ENCODE data around the gene MAPK8IP3.

Gene MAPK8IP3, protein sequence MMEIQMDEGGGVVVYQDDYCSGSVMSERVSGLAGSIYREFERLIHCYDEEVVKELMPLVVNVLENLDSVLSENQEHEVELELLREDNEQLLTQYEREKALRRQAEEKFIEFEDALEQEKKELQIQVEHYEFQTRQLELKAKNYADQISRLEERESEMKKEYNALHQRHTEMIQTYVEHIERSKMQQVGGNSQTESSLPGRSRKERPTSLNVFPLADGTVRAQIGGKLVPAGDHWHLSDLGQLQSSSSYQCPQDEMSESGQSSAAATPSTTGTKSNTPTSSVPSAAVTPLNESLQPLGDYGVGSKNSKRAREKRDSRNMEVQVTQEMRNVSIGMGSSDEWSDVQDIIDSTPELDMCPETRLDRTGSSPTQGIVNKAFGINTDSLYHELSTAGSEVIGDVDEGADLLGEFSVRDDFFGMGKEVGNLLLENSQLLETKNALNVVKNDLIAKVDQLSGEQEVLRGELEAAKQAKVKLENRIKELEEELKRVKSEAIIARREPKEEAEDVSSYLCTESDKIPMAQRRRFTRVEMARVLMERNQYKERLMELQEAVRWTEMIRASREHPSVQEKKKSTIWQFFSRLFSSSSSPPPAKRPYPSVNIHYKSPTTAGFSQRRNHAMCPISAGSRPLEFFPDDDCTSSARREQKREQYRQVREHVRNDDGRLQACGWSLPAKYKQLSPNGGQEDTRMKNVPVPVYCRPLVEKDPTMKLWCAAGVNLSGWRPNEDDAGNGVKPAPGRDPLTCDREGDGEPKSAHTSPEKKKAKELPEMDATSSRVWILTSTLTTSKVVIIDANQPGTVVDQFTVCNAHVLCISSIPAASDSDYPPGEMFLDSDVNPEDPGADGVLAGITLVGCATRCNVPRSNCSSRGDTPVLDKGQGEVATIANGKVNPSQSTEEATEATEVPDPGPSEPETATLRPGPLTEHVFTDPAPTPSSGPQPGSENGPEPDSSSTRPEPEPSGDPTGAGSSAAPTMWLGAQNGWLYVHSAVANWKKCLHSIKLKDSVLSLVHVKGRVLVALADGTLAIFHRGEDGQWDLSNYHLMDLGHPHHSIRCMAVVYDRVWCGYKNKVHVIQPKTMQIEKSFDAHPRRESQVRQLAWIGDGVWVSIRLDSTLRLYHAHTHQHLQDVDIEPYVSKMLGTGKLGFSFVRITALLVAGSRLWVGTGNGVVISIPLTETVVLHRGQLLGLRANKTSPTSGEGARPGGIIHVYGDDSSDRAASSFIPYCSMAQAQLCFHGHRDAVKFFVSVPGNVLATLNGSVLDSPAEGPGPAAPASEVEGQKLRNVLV (N-terminal part only)

DNA sequence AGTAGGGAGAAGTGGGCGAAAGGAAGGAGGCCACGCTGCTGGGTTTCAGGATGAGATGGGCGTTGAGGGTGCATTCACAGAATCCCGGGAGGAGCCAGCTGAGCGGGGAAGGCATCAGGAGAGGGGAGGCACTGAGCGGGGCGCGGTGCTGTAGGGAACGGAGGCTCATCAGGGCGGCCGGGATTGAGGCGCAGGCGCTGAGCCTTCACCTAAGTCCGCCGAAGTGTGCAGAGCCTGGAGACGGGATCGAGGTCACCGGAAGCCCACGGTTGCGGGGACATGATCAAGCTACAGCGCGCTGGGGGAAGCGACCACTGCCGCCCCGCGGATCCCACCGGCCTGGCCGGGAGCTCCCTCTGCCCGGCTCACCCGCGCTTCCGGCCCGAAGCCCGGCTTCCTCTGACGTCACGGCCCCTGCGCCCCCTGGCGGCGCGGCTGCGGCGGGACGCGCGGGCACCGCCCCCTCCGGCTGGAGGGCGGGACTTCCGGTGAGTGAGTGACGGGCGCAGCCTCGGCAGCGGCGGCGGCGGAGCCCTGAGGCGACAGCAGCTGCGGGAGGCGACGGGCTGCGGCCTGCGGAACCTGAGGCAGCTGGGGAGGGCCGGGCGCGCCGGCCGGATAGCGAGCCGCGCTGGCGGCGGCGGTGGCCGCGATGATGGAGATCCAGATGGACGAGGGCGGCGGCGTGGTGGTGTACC is at the start of gene MAPK8IP3:
MAPK8IP3 (plus strand) TSS at position 508 of the 698 bp plus-strand sequence; CDS start at position 653, 145 bp downstream.
- peak; percentile 97 for DNase-seq

DNA sequence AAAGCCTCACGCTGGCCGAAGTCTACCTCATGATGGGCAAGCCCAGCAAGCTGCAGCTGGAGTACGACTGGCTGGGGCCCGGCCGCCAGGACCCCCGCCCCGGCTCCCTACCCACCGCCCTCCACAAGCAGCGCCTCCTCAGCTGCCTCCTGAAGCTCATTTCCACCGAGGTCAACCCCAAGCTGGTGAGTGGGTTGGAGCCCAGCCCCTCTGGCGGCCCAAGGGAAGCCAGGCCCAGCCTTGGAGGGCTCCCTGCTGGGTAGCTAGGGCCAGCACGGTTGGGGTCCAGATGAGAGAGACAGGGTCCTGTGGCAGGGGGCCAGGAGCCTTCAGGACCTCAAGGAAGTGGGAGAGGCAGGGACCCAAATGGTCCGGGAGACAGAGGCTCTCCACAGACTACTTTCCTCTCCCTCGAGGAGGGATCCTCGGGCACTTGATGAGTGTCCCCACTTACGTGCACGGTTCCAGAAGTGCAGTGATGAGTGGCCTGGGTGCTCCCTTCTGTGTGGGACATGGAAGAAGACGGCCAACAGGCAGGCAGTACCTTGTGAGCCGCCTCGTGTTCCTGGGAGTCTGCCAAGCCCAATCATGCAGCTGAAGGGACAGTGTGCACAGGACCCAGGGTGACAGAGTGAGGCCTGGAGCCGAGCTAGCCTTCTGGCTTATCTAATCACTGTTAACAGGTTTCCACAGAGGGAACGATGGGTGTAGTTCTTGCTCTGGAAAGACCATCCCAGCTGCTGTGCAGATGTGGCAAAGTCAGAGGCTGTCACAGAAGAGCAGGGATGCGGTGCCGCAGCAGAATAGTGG is 49.0 kb upstream of the MAPK8IP3 start:
- no peak for DNase-seq

DNA sequence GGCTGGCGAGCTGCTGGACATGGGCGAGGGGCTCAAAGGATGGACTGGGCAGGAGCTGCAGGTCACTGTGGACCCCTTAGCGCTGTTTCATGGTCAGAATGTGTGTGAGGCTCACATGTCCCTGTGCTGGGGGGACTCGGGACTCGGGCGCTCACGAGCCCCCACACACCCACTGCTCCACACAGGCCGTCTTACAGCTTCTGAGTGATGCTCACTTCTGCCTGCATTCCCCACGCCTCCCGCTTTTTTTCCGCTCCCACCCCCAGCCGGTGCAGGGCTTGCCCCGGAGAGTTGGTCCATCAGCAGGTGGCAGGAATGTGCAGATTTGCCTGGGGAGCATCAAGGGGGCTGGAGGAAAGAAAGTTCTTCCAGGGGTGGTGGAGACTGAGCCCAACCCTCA is 48.2 kb upstream of the MAPK8IP3 start:
- no peak for DNase-seq

DNA sequence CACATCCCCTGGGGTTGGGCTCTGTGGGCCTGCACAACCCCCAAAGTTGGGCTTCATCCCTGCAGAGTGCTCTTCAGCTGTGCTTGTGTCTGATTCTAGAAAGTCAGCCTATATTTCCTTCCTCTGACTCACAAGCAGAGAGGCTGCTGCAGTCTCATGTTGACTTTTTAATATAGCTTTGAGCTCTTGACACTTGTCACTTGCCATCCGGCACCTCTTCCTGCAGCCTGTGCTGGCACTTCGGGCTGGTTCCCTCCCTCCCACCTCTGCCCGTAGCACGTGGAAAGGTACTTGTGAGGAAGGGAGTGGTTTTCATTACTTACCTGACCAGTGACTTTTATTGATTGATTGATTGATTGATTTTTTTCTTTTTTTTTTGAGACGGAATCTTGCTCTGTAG is 47.0 kb upstream of the MAPK8IP3 start:
- DNase-seq = no peak

DNA sequence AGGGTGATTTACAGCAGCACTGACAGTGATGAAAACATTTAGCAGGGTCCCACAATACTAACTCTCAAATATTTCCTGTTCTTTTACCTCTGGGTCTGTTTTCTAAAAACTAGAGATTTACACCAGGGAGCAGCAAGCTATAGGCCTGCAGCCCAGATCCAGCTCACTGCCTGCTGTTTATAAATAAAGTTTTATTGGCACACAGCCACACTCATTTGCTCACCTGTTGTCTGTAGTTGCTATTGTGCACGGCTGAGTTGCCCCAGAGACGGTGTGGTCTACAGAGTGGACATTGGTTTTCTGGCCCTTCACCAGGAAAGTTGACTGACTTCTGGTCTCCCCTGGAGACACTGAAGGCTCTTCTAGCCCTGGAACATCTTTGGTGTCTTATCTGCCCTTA is 44.2 kb upstream of the MAPK8IP3 start:
- no peak for DNase-seq

DNA sequence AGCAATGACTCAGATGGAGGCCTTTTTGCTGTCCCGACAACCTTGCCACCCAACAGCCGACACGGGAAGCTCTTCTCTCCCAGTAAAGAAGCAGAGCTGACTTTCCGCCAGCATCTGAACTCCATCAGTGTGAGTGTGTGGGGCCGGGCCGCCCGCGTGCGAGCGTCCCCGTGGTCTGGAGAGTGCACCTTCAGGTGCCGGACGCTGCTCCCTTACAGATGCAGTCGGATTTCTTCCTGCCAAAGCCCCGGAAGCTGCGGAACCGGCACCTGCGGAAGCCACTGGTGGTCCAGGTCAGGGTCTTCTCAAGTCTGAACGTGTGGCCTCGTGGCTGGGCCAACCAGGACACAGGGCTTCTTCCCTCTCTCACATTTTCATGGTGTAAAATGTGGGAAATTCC is 43.5 kb upstream of the MAPK8IP3 start:
- no peak for DNase-seq

DNA sequence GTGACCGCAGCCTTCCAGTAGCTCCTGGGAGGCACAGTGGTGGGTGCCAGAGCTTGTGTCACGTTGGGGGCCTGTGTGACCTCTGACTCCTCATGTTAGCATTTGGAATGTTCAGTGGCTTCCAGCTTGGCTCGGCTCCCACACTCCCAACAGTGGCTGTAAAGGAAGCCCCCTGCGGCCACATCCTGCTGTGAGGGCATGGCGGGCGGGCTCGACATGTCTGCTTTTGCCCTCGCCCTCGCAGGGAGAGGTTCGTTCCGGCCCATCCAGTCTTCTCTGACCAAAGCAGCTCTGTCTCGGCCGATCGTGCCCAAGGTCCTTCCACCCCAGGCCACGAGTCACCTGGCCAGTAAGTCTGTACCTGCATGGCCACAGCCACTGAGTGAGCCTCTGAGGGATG is 40.2 kb upstream of the MAPK8IP3 start:
- DNase-seq = no peak

DNA sequence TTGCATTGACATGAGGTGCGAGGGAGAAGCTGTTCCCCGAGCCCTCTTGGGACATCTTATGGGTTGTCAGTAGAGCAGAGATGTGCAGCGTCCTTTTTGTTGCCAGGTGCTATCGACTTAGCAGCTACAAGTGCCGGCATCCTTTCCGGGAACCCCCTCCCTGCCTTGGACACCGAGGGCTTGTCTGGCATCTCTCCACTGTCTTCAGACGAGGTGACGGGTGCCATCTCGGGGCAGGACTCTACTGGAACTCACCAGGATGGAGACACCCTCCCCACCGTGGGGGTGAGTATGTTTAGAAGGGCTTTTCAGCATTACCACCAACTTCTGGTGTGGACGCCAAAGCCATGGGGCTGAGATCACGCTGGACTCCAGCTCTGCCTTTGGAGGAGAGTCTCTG is 39.7 kb upstream of the MAPK8IP3 start:
- DNase-seq = no peak

DNA sequence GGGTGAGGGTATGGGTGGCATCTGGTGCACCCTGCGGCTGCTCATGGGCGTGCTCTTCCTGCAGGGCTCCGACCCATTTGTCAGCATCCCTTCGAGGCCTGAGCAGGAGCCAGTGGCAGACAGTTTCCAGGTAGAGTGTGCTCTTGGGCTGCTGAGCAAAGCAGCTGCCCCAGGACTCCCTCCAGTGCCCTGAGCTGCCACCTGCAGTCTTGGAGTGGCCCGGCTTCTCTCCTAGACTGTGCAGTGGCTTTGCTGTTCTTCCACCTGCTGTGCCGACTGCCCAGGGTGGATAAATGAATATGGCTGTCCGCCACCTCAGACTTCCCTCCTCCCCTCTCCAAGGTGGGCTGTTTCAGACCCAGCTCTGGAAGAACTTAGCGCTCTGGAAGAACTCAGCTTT is 38.7 kb upstream of the MAPK8IP3 start:
- DNase-seq = no peak

DNA sequence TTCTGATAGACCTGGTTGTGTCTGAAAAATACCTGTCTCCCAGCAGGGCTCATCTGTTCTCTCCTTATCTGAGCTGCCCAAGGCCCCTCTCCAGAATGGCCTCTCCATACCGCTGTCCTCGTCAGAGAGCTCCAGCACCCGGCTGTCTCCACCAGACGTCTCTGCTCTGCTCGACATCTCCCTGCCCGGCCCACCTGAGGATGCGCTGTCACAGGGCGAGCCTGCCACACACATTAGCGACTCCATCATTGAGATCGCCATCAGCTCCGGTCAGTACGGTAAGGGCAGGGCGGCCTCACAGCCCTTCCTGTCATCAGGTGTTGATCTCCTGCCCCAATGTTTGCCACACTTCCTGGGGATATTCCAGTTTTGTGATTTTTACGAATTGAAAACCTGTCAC is 38.1 kb upstream of the MAPK8IP3 start:
- no peak for DNase-seq

DNA sequence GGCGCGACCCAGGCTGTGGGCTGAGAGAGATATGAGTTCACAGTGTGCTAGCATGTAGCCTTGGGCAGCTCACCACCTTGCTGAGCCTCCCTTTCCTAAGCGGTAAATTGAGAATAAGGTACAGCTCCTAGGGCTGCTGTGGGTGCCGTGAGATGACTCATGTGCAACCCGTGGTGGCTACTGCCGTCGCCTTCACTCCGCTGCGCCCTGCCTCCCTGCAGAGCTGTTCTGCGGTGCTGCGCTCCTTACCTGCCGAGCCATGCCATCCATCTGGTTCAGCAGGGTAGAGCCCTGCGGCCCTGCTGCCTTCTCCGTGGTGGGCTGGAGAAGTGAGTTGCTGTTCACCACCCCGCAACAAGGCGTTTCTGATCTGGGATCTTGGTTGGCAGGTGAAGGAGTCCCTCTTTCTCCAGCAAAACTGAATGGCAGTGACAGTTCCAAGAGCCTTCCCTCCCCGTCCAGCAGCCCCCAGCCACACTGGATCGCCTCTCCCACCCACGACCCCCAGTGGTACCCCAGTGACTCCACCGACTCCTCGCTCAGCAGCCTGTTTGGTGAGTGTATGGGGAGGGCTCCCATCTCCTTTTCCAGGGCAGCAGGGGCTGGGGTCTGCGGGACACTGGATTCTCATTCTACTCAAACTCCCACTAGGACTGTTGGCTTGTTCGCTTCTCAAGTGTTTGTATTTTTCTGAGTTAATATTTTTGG is 37.2 kb upstream of the MAPK8IP3 start:
- DNase-seq = no peak

DNA sequence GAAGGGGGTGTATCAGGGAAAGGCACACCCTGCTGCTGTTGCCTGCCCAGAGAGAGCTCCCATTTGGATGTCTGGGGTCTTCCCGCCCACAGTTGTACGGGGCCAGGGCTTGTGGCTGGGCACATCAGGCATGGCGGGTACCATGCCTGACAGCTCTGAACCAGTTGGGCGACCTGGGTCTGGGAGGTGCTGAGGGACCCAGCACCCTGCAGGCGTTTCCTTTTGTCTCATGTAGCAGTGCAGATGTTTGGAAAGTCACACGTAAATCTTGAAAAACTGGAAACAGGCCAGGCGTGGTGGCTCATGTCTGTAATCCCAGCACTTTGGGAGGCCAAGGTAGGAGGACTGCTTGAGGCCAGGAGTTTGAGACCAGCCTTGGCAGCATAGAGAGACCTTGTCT is 36.3 kb upstream of the MAPK8IP3 start:
- no peak for DNase-seq

DNA sequence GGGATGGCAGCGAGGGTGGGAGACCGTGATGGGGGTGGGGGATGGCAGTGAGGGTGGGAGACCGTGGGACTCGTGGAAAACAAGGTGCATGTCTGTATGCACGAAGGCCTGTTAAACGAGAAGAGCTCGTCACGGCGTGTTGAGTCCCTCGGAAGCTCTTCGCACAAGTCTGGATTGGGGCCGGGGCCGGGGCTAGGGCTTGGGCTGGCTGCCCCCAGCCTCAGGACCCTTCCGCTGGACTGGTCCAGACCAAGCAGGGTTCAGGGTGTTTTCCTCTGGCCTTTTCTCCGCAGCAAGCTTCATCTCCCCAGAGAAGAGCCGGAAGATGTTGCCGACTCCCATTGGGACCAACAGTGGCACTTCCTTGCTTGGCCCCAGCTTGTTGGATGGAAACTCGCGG is 35.6 kb upstream of the MAPK8IP3 start:
- no peak for DNase-seq

DNA sequence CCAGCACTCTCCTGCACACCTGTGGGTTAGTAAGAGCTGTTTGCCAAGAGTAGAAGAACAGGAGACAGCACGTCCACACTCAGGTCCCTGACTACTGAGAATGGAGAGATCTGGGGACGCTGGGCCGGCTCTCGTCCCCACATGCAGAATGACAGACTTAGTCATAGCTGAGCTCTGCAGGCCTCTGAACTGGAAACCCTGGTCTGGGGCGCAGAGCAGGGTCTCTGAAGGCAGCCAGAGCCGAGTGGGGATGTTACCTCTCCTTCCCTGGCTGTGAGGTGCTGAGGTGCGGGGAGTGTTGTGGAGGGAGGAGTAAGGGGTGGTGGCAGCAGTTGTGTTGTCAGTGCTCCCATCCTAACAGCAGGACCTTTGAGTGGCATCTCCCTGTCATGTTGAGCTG is 35.1 kb upstream of the MAPK8IP3 start:
- DNase-seq = no peak

DNA sequence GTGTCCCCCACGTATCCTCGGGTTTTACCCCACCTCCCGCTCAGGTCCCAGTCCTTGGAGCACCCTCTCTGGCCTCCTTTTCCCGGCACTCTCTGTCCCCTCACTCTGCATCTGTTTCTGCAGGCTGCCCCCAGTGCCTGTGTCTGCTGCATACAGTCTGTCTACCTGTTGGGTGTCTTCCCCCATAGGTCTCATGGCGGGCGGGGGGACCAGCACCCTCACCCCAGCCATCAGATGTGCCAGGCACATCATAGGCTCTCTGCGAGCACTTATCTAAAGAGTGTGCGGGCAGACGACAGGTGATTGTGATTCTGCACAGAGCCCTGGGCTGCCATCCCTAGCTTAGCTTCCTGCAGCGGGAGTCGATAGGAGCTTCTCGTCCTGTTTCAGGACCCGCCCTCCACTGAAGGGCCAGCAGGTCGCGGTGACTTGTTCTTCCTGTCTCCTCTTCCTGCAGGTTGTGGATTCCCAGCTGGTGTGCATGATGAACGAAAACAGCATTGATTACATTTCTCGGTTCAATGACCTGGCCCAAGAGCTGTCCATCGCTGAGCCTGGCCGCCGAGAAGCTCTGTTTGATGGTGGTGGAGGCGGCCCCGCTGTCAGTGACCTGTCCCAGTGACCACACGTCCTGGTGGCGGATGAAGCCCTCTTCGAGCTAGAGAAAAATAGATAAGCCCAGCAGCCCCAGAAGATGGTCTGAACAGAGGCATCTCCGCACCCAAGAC is 32.4 kb upstream of the MAPK8IP3 start:
- DNase-seq = no peak

DNA sequence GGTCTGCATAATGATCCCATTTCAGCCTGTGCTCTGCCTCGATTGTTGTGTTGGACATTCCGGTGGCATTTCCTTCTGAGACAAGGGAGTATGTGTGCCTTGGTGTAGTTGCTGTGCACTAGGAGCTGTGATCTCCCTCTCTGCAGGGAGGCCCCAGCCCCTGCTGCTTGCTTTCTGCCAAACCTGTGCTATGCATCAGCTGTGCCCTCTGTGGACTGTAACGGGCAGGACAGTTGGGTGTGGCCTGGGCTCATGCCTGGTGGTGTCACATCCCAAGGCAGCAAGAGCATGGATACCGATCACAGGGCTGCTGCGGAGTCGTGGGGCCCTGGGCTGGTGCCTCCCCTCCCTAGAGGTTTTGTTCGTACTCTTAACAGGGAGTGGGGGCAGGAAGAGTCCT is 31.7 kb upstream of the MAPK8IP3 start:
- no peak for DNase-seq

DNA sequence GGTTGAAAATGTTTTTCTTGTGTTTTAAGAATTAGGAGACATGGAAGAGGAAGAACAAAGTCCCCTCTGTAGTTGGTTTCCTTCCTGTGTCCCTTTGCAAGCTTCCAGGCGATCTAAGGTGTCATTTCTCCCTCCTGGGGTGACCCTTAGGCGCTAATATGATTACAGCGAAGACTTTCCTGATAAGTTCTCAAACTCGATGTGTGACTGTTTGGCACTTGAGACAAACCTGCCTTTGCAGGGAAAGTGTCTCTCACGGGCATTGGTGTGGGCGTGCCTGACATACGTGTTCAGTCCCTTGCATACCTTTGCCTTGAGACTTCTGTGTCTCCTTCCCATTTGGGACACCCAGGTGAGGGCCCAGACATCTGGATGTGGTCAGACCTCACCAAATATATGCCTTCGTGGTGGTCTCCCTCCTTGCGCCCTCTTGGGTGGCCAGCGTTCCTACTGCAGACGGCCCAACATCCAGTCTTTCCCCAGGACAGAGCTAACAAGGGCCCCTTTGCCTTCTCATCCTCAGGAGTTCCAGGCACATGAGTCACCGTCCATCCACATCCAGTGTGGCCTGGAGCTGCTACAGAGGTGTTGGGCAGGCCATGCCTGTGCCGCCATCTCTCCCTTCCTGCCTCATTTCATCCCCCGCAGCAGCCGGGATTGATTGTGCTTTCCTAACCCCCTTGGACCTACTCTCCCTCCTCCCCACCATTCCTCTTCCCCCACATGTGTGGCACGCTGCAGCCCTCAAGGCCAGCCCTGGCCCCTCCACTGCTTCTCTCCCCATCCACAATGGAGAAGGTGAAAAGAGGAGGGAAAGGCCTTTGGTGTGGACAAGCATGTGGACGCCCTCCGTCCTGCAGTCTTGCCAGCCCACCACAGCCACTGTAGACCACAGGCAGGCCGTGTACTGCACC is 31.0 kb upstream of the MAPK8IP3 start:
- DNase-seq = no peak

DNA sequence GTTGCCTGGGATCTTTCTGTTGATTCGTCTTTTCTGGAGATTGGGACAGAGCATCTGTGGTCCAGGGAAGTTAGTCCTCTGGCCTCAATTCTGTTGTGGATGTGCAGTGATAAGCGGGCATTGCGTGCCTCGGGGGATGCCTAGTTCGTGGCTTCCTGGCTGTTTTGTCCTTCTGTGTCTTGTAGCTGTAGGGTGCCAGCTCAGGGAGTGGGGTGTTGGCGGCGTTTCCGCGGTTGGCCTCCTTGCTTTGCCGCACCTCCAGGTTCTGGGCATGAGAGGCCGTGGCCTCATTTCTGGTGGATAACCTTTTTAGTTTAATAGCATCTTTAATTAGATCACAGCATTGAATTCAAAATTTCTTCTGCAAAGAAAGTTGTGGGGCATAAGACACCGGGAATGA is 29.3 kb upstream of the MAPK8IP3 start:
- DNase-seq = no peak

DNA sequence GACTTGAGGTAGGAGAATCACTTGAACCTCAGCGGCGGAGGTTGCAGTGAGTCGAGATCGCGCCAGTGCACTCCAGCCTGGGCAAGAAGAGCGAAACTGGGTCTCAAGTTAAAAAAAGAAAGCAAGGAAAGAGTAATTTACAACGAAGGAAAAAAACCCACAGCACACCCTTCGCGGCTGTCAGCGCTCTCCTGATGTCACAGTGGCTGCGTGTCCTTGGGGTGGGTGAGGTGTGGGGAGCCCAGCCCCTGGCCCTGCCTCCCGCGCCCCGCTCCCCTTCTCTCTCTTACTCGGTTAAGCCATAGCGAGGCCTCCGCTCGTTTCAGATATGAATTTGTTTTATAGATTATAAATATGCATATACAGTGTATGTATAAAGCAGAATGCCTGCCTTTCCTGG is 28.7 kb upstream of the MAPK8IP3 start:
- DNase-seq = no peak
